ENCODE results near the gene SCLY. TPM values are rescaled to one million over a fixed set of nuclear protein-coding genes. Genes with fewer than 3 reads are reported as not detected.

The SCLY gene
- total and polyA plus RNA-seq, 2 of the 8 experiments (the other 6 are each of a cell fraction or from before 2014, with no cell fraction given), result 79.0 to 79.5 TPM

GRCh38 chr2:238146884-238147544 lies 86.2 kb downstream of the SCLY start:
- Histone ChIP-seq H2BK20ac (ENCODE audit: low read length) (no peak overlapping the region), H4K20me1 (replicated peaks in 1 of 2; ENCODE audit: control insufficient read depth in 1 of 2, insufficient read depth in 2 of 2, low read length in 2 of 2) (no peaks in the 10 kb centered on the region), H4K5ac (ENCODE audit: insufficient read length, low read depth, low read length) (no peak overlapping the region), H4K91ac (replicated peaks; ENCODE audit: insufficient read length, low read length) (no peak overlapping the region), H3K56ac (replicated peaks; ENCODE audit: insufficient read length, low read depth, low read length) (no peak overlapping the region), H3K4me2 (ENCODE audit: insufficient read depth in 1 of 2, low read depth in 2 of 2, low read length in 2 of 2) (no peak overlapping the region), H4K8ac (ENCODE audit: extremely low read depth, insufficient read depth, low read length) (no peak overlapping the region; the same call in 1 of the 2 replicates), H3K23me2 (ENCODE audit: low read depth, low read length) (no peaks in the 10 kb centered on the region), H3K23ac (ENCODE audit: insufficient read length) (no peak overlapping the region), H3K4ac (replicated peaks; ENCODE audit: insufficient read length, low read depth, low read length) (no peak overlapping the region), H2AK5ac (ENCODE audit: low read depth, low read length) (no peak overlapping the region), H3K79me2 (ENCODE audit: control insufficient read depth in 1 of 2, insufficient read depth in 2 of 2, low read length in 2 of 2) (no peaks in the 10 kb centered on the region), H3K9ac (replicated peaks in 1 of 4; ENCODE audit: extremely low read depth in 1 of 4, low read depth in 3 of 4, low read length in 3 of 4) (no peak overlapping the region), H2BK12ac (ENCODE audit: low read depth, low read length) (no peak overlapping the region), H3K18ac (ENCODE audit: extremely low read depth, low read length) (no peak overlapping the region), H2BK120ac (replicated peaks; ENCODE audit: low read depth, low read length) (no peak overlapping the region), H2BK15ac (ENCODE audit: low read length) (no peak overlapping the region), H2BK5ac (ENCODE audit: low read depth, low read length) (no peak overlapping the region), H3K9me3 (ENCODE audit: insufficient read depth in 2 of 2, low read depth in 1 of 2, low read length in 1 of 2) (no peaks in the 10 kb centered on the region), H3K27me3 (replicated peaks in 1 of 4; ENCODE audit: control insufficient read depth in 3 of 4, extremely low read depth in 1 of 4, insufficient read depth in 3 of 4, low read length in 3 of 4) (no peaks in the 10 kb centered on the region), H3K14ac (ENCODE audit: insufficient read length) (no peak overlapping the region), H3K36me3 (ENCODE audit: control insufficient read depth in 2 of 4, insufficient read depth in 4 of 4, low read length in 3 of 4) (no peaks in the 10 kb centered on the region; a peak in 1 of 8 replicates), H3K27ac (ENCODE audit: low read depth, low read length) (no peak overlapping the region), H3K4me3 (ENCODE audit: extremely low read depth in 1 of 4, insufficient read depth in 2 of 4, low read depth in 3 of 4, low read length in 4 of 4) (no peak overlapping the region), H2AFZ (ENCODE audit: low read length) (no peak overlapping the region), H3K4me1 (replicated peaks in 1 of 4; ENCODE audit: control insufficient read depth in 3 of 4, insufficient read depth in 4 of 4, low read length in 3 of 4) (peaks cover 0 to 8% (median 5%) of the 10 kb centered on the region in 4 experiments; a peak in 6 of 7 replicates), H3K79me1 (ENCODE audit: low read depth, low read length) (no peaks in the 10 kb centered on the region)
- POLR2A ChIA-PET (ENCODE audit: partially characterized antibody), result interaction anchor here (1.0 kb wide), 1 partner anchor 20 kb away, joined by 3 read pairs; no protein-coding TSS in a partner anchor
- CTCF ChIA-PET (ENCODE audit: partially characterized antibody), result interaction anchor here (0.6 to 2.0 kb wide), 5 partner anchors 10 to 334 kb away, joined by 3 to 5 read pairs (median 4); no protein-coding TSS in a partner anchor
- 93% methylated on average over 8 of the region's 13 CpGs; no CpG with 5 or more reads in 1 of the 2 experiments for WGBS, 2 experiments (ENCODE audit: extremely low coverage in 1 of 2, insufficient coverage in 1 of 2, insufficient read length in 1 of 2, insufficient replicate concordance in 2 of 2, low coverage in 1 of 2, low lambda C conversion rate in 2 of 2, missing lambda C conversion rate in 1 of 2)
- no peak for FAIRE-seq
- no peak for DNase-seq (ENCODE audit: low read depth in 1 of 2, low spot score in 2 of 2)
- TF ChIP-seq KDM1A (IDR thresholded peaks at IDR 0.05; ENCODE audit: borderline replicate concordance, low read length), result no peak
- no peak for TF ChIP-seq BACH1 (IDR thresholded peaks at IDR 0.05; ENCODE audit: low read length)
- no peak for TF ChIP-seq SIN3A (conservative IDR thresholded peaks at IDR 0.05 in 1 of 2, IDR thresholded peaks at IDR 0.05 in 1 of 2; ENCODE audit: low read depth in 1 of 2, low read length in 2 of 2)
- no peak for TF ChIP-seq USF2 (IDR thresholded peaks at IDR 0.05; ENCODE audit: low read length)
- no peak for TF ChIP-seq POU5F1 (IDR thresholded peaks at IDR 0.05; ENCODE audit: low read depth, low read length)
- no peak for TF ChIP-seq CBX5 (IDR thresholded peaks at IDR 0.05; ENCODE audit: low read depth, low read length)
- TF ChIP-seq HDAC2 (IDR thresholded peaks at IDR 0.05; ENCODE audit: borderline replicate concordance in 1 of 2, low read depth in 2 of 2, low read length in 2 of 2), result no peak
- TF ChIP-seq SIX5 (IDR thresholded peaks at IDR 0.05; ENCODE audit: low read depth, low read length), result no peak
- no peak for TF ChIP-seq NRF1 (IDR thresholded peaks at IDR 0.05; ENCODE audit: low read depth, low read length)
- no peak for TF ChIP-seq SUZ12 (IDR thresholded peaks at IDR 0.05; ENCODE audit: low read length)
- no peak for TF ChIP-seq JUN (IDR thresholded peaks at IDR 0.05; ENCODE audit: low read depth, low read length)
- TF ChIP-seq SP4 (IDR thresholded peaks at IDR 0.05; ENCODE audit: low read length), result no peak
